Lung microvascular endothelial cell (primary cell): ENCODE measurements around the gene MSRB2. TPM values are rescaled to one million over a fixed set of nuclear protein-coding genes. Genes with fewer than 3 reads are reported as not detected.
"Not testable (repeated sequence)": the region's sequence is repeated elsewhere in the genome, so short reads cannot be mapped to it uniquely, and the experiment has no call there.

Source experiments
- DNase-seq, 2 donors: peaks; one replicate each; pipeline versions ENCODE4 v3.0.0 to v3.0.0-alpha.2; 2010; ENCODE audit warnings: low read depth in 2 of 2
- total RNA-seq: library from RNA; depleted of rRNA; stranded (reverse); fragments of >200 nt; gene quantifications from 2 replicates; pipeline ENCODE4 v1.2.1, GENCODE V29; 2014

Gene MSRB2
- total RNA-seq: 9.2 and 10.3 TPM in 2 replicates

- DNase-seq: peak; percentile 92 to 97
These were observed at the start of gene MSRB2 for GRCh38 chr10:23095404-23095965. Gene MSRB2, plus strand, starts transcription at chr10:23095579. Its CDS starts 30 bp downstream, at chr10:23095609.

DNA sequence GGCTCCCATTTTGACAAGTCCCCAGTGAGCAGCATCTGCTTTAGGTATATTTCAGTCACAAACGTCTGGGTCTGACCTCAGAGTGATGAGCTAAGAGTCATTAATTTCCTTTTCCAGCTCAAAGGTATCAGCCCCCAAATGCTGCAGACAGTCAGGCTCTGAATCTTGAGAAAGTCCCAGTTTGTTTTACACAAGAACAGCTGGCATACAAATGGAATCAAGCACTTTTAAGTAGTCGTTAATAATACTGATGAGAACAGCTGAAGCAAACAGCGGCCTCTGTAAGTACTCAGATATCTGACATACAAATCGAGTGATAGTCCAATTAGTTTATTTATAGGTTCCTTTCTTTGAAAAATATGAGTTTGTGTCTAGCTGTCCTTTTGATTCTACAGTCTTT, 49.4 kb upstream of the MSRB2 start:
- DNase-seq: no peak

- DNase-seq: no peak
These were observed 48.0 kb upstream of the MSRB2 start for GRCh38 chr10:23047201-23048050.

DNA sequence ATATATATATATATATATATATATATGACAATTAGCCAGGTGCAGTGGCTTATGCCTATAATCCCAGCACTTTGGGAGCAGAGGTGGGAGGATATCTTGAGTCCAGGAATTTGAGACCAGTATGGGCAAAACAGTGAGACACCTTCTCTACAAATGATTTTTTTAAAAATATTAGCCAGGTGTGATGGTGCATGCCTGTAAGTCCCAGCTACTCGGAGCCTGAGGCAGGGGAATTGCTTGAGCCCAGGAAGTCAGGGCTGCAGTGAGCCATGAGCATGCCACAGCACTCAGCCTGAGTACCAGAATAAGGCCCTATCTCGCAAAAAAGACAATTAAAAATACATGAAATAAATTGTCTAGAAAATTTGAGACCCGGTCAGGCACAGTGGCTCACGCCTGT, 47.2 kb upstream of the MSRB2 start:
- DNase-seq: no peak

- no peak for DNase-seq
These were observed 44.1 kb upstream of the MSRB2 start for GRCh38 chr10:23051278-23051677.

DNA sequence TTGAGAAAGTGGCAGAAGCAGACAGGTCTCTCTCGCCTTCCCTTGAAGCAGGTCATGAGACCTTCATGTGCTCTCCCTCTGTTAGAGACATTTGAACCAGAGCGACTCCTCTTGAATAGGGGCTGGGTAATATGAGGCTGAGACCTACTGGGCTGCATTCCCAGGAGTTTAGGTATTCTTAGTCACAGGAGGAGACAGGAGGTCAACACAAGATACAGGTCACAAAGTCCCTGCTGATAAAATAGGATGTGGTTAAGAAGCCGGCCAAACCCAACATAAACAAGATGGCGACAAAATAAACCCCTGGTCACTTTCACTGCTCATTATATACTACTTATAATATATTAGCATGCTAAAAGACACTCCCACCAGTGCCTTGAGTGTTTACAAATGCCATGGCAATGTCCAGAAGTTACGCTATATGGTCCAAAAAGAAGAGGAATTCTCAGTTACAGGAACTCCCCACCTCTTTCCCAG, 43.5 kb upstream of the MSRB2 start:
- no peak for DNase-seq

GRCh38 chr10:23053036-23053435, 42.3 kb upstream of the MSRB2 start:
- DNase-seq: no peak

DNA sequence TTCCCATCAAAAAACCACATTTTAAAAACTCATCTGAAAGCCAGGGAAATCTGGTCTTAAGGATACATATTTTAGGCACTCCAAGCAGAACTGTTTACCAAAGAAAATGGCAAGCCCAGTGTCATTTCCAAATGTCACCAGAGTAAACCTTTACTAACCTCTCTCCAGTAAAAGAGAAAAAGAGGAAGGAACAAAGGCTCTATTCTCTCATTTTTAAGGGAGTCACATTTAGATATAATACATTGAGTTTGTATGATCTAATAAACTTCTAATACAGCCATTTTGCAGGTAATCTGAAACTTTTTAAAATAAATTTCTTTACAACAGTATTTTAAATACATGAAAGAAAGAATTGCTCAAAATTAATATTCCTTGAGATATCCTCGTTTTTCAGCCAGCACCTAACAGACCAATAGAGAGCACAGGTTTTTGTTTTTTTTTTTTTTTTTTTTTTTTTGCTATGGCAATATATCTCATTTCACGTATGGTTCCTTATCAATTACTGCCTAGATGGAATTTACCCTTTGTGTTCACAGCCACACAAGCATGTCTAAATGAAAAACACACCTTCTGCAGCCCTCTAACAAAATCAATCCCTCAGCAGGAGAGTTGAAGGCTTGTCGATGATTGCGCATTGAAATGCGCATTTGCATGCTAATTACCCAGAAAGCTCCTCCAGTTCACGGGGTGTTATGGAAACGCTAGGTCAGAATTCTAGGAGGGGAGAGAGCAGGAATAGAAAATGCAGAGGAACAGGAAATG, 39.8 kb upstream of the MSRB2 start:
- DNase-seq: no peak

DNA sequence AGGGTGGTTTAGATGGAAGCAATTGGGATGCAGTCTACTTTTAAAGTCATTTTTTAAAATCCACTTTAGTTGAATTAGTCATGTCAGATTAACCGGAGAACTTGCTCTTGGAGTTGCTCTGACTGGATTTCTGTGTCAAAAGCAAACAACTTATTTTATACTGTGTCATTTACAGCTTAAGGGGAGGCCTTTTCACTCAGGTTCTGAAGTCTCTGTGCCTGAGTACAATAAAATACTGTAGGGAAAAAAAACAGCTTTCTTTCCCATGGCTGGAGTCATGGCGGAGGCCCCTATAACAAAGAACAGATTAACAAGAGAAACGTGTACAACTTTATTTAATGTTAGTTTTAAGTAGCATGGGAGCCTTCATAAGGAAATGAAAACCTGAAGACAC, 39.2 kb upstream of the MSRB2 start:
- DNase-seq: no peak

GRCh38 chr10:23058366-23058765, 37.0 kb upstream of the MSRB2 start:
- DNase-seq: no peak

- no peak for DNase-seq
These were observed 34.5 kb upstream of the MSRB2 start for GRCh38 chr10:23060918-23061317.

DNA sequence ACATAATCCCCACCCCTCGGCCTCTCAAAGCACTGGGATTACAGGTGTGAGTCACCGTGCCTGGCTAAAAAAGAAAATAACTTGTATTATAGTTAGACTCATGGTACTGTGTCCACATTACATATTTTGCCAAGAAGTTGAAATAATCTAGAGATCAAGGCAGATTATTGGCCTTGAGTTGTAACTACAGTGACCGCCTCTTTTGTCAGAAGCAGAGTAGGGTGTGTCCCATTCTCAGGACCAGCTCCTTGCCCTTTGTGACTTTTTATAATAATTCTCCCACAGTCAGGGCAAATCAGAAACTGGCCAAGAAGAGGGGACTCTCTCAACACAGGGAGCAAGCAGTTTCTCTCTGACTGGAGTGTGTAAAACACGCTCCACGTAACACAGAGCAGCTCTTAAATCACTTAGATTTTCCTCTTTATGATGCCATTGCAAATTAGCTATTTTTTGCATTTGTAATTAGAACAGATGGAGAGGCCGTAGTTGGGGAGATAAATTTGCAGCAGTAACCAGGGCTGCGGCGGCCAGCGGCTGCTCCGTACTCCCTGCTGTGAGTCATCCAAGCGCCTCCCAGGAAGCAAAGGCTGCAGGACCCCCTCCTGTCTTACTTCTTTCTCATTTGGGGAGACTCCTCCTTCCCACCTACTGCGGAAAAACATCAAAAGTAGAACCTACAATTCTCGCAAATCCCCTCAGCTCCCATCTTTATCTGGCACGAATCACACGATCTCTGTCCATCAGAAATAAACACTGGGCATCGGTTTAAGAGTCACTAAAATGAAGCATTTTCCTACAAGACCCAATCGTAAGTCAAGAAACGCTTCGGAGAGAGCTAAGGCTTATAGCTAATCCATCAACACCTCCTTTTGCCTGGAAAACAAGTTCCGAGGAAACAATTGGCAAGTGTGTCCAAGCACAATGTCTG, 32.1 kb upstream of the MSRB2 start:
- no peak for DNase-seq

- DNase-seq: no peak
These were observed 31.2 kb upstream of the MSRB2 start for GRCh38 chr10:23063973-23064812.

DNA sequence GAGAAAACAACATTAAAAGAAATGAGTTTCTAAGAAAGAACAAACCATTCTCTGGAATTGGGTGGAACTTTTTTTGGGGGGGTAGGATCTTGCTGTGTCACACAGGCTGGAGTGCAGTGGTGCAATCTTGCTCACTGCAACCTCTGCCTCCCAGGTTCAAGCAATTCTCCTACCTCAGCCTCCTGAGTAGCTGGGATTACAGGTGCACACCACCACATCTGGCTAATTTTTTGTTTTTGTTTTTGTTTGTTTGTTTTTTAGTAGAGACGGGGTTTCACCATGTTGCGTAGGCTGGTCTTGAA, 30.6 kb upstream of the MSRB2 start:
- DNase-seq: not testable (repeated sequence)

GRCh38 chr10:23065181-23065948, 30.0 kb upstream of the MSRB2 start:
- DNase-seq: peak; percentile 44 to 82

DNA sequence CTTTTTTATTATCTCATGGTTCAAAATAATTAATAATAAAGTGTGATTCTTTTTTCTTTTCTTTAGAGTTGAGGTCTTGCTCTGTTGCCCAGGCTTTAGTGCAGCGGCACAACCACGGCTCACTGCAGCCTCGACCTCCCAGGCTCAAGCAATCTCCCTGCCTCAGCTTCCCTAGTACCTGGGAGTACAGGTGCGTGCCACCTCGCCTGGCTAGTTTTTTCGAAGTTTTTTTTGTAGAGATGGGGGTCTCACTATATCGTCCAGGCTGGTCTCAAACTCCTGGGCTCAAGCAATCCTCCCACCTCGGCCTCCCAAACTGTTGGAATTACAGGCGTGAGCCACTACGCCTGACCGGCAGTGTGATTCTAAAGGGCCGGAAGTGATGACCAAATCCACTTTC, 28.0 kb upstream of the MSRB2 start:
- no peak for DNase-seq

GRCh38 chr10:23067939-23068775, 27.2 kb upstream of the MSRB2 start:
- DNase-seq: peak; percentile 69 to 75

DNA sequence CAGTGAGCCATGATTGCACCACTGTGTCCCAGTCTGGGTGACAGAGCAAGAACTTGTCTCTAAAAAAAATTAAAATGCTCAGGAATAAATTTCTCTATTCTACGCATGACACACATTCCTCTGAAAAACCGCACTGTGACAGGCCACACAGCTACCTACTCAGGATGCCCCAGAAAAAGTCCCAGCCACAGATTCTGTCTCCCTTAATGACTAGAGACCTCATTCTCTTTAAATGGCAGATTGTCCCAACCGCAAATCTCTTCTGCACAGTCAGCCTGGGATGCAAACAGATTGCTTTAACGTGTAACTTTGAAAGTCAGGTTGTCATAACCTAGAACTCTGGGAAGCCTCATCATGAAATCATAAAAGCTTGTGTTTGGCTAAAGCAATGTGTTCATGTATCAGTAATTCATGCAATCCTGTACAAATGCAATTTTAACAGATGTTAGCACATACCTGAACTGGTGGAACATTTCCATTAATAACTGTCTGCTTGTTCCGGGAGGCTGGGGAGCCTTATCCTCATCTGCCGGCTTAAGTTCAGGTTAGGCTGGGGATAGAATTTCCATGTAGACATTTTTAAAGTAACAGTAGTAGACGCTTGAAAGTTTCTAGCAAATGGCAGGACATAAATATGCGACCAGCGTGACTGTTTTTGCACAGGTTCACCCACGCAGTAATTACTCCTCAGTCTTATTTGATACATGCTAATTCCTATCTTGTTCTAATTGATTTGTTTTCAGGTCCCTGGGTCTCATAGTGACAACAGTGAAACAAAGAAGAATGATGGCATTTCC, 26.2 kb upstream of the MSRB2 start:
- DNase-seq: no peak
